Liver (tissue), 9 donors: ENCODE data around the gene KNDC1. TPM values are rescaled to one million over a fixed set of nuclear protein-coding genes. Genes with fewer than 3 reads are reported as not detected.

Source experiments
- DNase-seq: peaks from one replicate; pipeline ENCODE4 v3.0.0-alpha.2; 2017; ENCODE audit warnings: low spot score
- H3K27ac ChIP-seq, 2 donors: one replicate each; pipeline ENCODE4 v1.7.0; 2013; ENCODE audit warnings: inconsistent platforms in 2 of 2, low read length in 2 of 2, control low read depth in 1 of 2, low read depth in 1 of 2, mild to moderate bottlenecking in 1 of 2
- H3K27me3 ChIP-seq, 4 donors: one replicate each; pipeline versions ENCODE4 v1.6.1 to v1.7.0; 2013; ENCODE audit warnings: low read length in 3 of 4, inconsistent platforms in 1 of 4, mild to moderate bottlenecking in 1 of 4, moderate library complexity in 1 of 4; ENCODE audit not compliant: control insufficient read depth in 4 of 4, insufficient read depth in 4 of 4
- H3K36me3 ChIP-seq, 4 donors: one replicate each; pipeline versions ENCODE4 v1.6.1 to v1.7.0; 2013; ENCODE audit warnings: low read length in 3 of 4, mild to moderate bottlenecking in 3 of 4, low read depth in 1 of 4, moderate library complexity in 1 of 4; ENCODE audit not compliant: control insufficient read depth in 4 of 4, insufficient read depth in 3 of 4
- H3K4me1 ChIP-seq, 4 donors: one replicate each; pipeline versions ENCODE4 v1.6.1 to v1.7.0; 2013; ENCODE audit warnings: low read length in 3 of 4, mild to moderate bottlenecking in 3 of 4, moderate library complexity in 1 of 4; ENCODE audit not compliant: control insufficient read depth in 4 of 4, insufficient read depth in 4 of 4
- H3K4me3 ChIP-seq, 3 donors: one replicate each; pipeline versions ENCODE4 v1.6.1 to v1.7.0; 2013; ENCODE audit warnings: low read length in 3 of 3, control low read depth in 1 of 3, low read depth in 1 of 3, mild to moderate bottlenecking in 1 of 3
- H3K9ac ChIP-seq, 2 donors: one replicate each; pipeline ENCODE4 v1.7.0; 2013; ENCODE audit warnings: low read length in 2 of 2, mild to moderate bottlenecking in 2 of 2, moderate library complexity in 2 of 2, control low read depth in 1 of 2, low read depth in 1 of 2
- H3K9me3 ChIP-seq, 4 donors: one replicate each; pipeline versions ENCODE4 v1.6.1 to v1.7.0; 2013; ENCODE audit warnings: low read length in 3 of 4; ENCODE audit not compliant: control insufficient read depth in 4 of 4
- ATF3 ChIP-seq: IDR thresholded peaks from 2 replicates; pipeline ENCODE4 v1.6.1; 2016; ENCODE audit warnings: antibody characterized with exemption
- CTCF ChIP-seq: fragments of 150-350 bp; IDR thresholded peaks from 2 replicates; pipeline ENCODE4 v1.5.1; 2017; ENCODE audit warnings: improper control_type of control experiment, low read depth, low read length; ENCODE audit not compliant: missing input control
- EGR1 ChIP-seq, 2 donors: IDR thresholded peaks; 2 replicates each; pipeline ENCODE4 v1.6.1; 2016 to 2018; ENCODE audit warnings: antibody characterized with exemption in 2 of 2, low read depth in 2 of 2
- FOXA1 ChIP-seq: IDR thresholded peaks from 2 replicates; pipeline ENCODE4 v1.6.1; 2016; ENCODE audit warnings: antibody characterized with exemption
- FOXA2 ChIP-seq: IDR thresholded peaks from 2 replicates; pipeline ENCODE4 v1.6.1; 2016; ENCODE audit warnings: antibody characterized with exemption
- GABPA ChIP-seq, 2 donors: IDR thresholded peaks in 1 of 2; conservative IDR thresholded peaks in 1 of 2; 2 replicates each; pipeline ENCODE4 v1.6.1; 2016; ENCODE audit warnings: antibody characterized with exemption in 2 of 2, mild to moderate bottlenecking in 1 of 2, moderate library complexity in 1 of 2
- HNF4A ChIP-seq, 2 donors: conservative IDR thresholded peaks; 2 replicates each; pipeline ENCODE4 v1.6.1; 2016; ENCODE audit warnings: antibody characterized with exemption in 2 of 2, mild to moderate bottlenecking in 2 of 2
- HNF4G ChIP-seq: IDR thresholded peaks from 2 replicates; pipeline ENCODE4 v1.6.1; 2016; ENCODE audit warnings: antibody characterized with exemption
- NR2F2 ChIP-seq: IDR thresholded peaks from 2 replicates; pipeline ENCODE4 v1.6.1; 2016; ENCODE audit warnings: antibody characterized with exemption
- RAD21 ChIP-seq, 2 donors: IDR thresholded peaks; 2 replicates each; pipeline ENCODE4 v1.6.1; 2016; ENCODE audit warnings: antibody characterized with exemption in 2 of 2, mild to moderate bottlenecking in 2 of 2
- REST ChIP-seq: IDR thresholded peaks from 2 replicates; pipeline ENCODE4 v1.6.1; 2016; ENCODE audit warnings: antibody characterized with exemption, mild to moderate bottlenecking
- RXRA ChIP-seq, 2 donors: IDR thresholded peaks; 2 replicates each; pipeline ENCODE4 v1.6.1; 2017 to 2018; ENCODE audit warnings: antibody characterized with exemption in 2 of 2, mild to moderate bottlenecking in 1 of 2
- TAF1 ChIP-seq: conservative IDR thresholded peaks from 2 replicates; pipeline ENCODE4 v1.6.1; 2016; ENCODE audit warnings: antibody characterized with exemption, mild to moderate bottlenecking
- ZBTB33 ChIP-seq: IDR thresholded peaks from 2 replicates; pipeline ENCODE4 v1.6.1; 2016; ENCODE audit warnings: antibody characterized with exemption
- WGBS: extraction: QIAGEN DNeasy Blood & Tissue Kit; methylation state at CpG from one replicate; pipeline ENCODE4 v1.1.7; 2013; 5-methylcytosine and 5-hydroxymethylcytosine counted together
- polyA plus RNA-seq, 2 donors: library from polyadenylated mRNA; stranded (reverse) in 1 of 2; unstranded in 1 of 2; fragments of 200-250 nt in 1 of 2; fragments of >200 nt in 1 of 2; fragmentation: Nextera tagmentation in 1 of 2; extraction: Ambion mirVana in 1 of 2; gene quantifications; one replicate each; pipeline versions ENCODE4 v1.2.1 to v1.2.3, GENCODE V29; 2013 to 2015
- total RNA-seq, 2 donors: library from RNA; depleted of rRNA; stranded (reverse); fragments of >200 nt; gene quantifications; one replicate each; pipeline ENCODE4 v1.2.3, GENCODE V29; 2014
- donor health status: healthy.
- donor health status: healthy.
- donor health status: healthy.
- donor health status: healthy.
- donor health status: healthy.

KNDC1 gene
- total and polyA plus RNA-seq, 4 donors: 0.53 to 12.9 (median 4.3) TPM

DNA sequence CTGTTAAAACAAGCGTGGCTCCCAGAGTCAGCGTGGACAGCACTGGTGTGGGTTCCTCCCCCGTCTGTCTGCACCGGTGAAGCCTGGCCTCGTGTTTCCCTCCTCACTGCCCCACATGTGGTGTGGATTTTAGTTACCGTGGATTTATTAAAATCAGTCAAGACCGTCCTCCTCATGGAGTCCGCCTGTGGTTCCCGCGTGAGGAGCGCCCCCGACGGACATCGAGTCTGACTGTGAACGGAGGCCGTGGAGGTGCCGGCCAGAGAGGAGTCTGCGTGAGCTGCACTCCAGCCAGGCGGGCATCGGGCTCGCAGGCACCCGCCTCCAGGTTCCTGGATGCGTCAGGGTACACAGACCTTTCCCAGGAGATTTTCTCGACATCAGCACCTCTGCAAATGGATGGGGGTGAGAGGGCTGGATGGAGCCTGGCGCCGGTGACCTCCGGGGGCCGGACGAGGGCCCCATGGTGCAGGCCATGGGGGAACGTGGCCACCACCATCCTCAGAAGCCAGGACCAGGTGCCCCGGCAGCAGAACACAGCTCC, 43.7 kb downstream of the KNDC1 start:
- TF ChIP-seq RXRA (IDR thresholded peaks at IDR 0.05): no peak
- no peak for TF ChIP-seq ATF3
- no peak for TF ChIP-seq TAF1
- TF ChIP-seq FOXA2: no peak
- TF ChIP-seq GABPA (IDR thresholded peaks at IDR 0.05 in 1 of 2, conservative IDR thresholded peaks at IDR 0.05 in 1 of 2): no peak
- TF ChIP-seq FOXA1: no peak
- no peak for TF ChIP-seq HNF4A (conservative IDR thresholded peaks at IDR 0.05)
- TF ChIP-seq RAD21 (IDR thresholded peaks at IDR 0.05): no peak
- TF ChIP-seq HNF4G: no peak
- no peaks in the 10 kb centered on the region for H3K9me3 ChIP-seq
- no peak overlapping the region for H3K27ac ChIP-seq
- H3K27me3 ChIP-seq: no peaks in the 10 kb centered on the region
- peaks cover 0 to 14% (median 0%) of the 10 kb centered on the region in 4 donors for H3K36me3 ChIP-seq
- WGBS: 90% methylated on average over 31 of the region's 31 CpGs
- no peak overlapping the region for H3K9ac ChIP-seq
- H3K4me3 ChIP-seq: no peak overlapping the region
- H3K4me1 ChIP-seq: no peaks in the 10 kb centered on the region
- no peak for DNase-seq

DNA sequence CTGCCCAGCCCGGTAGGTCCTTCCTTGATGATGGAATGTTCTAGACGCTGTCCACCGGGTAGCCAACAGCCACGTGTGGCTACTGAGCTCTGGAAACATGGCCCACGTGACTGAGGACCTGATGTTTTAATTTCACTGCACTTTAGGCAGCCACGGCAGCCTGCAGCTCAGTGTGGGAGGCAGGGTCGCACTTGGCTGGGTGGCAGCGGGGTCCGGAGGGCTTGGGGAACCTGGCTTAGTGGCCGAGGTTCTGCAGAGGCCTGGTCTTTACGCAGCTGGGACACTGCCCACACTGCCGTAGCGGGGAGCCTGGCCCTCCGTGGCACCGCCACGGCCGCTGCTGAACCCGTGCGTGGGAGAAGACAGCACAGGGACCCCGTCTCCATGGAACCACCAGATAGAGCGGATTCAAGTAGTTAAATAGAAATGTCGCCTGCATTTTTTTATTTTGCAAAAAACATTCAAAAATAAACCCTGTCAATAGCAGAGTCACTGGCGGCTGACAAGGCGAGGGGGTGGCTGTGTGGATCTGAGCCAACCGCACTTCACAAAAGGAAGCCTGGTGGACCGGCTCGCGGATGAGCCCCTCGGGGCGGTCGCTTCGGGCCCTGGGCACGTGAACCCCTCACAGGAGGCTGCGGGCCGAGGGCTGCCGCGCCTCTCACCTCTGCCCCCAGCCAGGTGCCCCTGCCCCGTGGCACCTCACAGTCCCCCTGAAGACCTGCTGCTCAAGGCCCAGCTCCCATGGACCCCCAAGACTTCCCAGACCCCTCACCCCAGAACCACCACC, 44.4 kb downstream of the KNDC1 start:
- Histone ChIP-seq H3K27ac (no peak overlapping the region), H3K9ac (no peak overlapping the region), H3K27me3 (no peaks in the 10 kb centered on the region), H3K36me3 (peaks cover 0 to 13% (median 0%) of the 10 kb centered on the region in 4 donors), H3K4me1 (no peaks in the 10 kb centered on the region), H3K9me3 (no peaks in the 10 kb centered on the region), H3K4me3 (no peak overlapping the region)
- TF ChIP-seq NR2F2 (no peak), CTCF (no peak), ATF3 (no peak), REST (no peak), ZBTB33 (no peak), EGR1 (IDR thresholded peaks at IDR 0.05; ENCODE audit: low read depth in 2 of 2) (no peak)
- no peak for DNase-seq
- 91% methylated on average over 38 of the region's 38 CpGs for WGBS
